K562 (cell line): ENCODE measurements around the gene PPT2. TPM values are rescaled to one million over a fixed set of nuclear protein-coding genes. Genes with fewer than 3 reads are reported as not detected.
A peak's percentile ranks its signal among the peaks of the same experiment; 100 is the strongest.

Experiments
- COPS2 ChIP-seq: fragments of 450-650 bp; conservative IDR thresholded peaks from 2 replicates; pipeline ENCODE4 v1.6.1; 2016; ENCODE audit warnings: mild to moderate bottlenecking, moderate library complexity
- FOXP1 ChIP-seq: sonication (generic); formaldehyde crosslinking; IDR thresholded peaks from 2 replicates; pipeline ENCODE4 v1.8.0; 2022; ENCODE audit warnings: mild to moderate bottlenecking, missing genetic modification reagents
- KDM4B ChIP-seq, 2 experiments: fragments of 450-650 bp in 1 of 2; sonication (generic) in 1 of 2; IDR thresholded peaks; 2 replicates each; pipeline ENCODE4 v1.6.1; 2016 to 2017; ENCODE audit warnings: borderline replicate concordance in 2 of 2, antibody characterized with exemption in 1 of 2, low read depth in 1 of 2, mild to moderate bottlenecking in 1 of 2
- PCBP1 ChIP-seq: fragments of 200-400 bp; formaldehyde crosslinking; IDR thresholded peaks from 2 replicates; pipeline ENCODE4 v1.6.1; 2018; ENCODE audit warnings: mild to moderate bottlenecking, low read depth, low read length; ENCODE audit not compliant: poor library complexity, severe bottlenecking
- PPARD ChIP-seq: fragments of 250-450 bp; sonication (Bioruptor Pico); IDR thresholded peaks from 2 replicates; pipeline ENCODE4 v1.8.0; 2022; ENCODE audit warnings: inconsistent platforms, mild to moderate bottlenecking, moderate library complexity
- RBBP5 ChIP-seq: fragments of 200-600 bp; sonication (generic); IDR thresholded peaks from 2 replicates; pipeline ENCODE4 v1.6.1; 2012; ENCODE audit warnings: borderline replicate concordance, mild to moderate bottlenecking, low read length, control low read depth, inconsistent platforms; ENCODE audit not compliant: insufficient read depth, poor library complexity, severe bottlenecking
- TCF7L2 ChIP-seq: fragments of 150-350 bp; IDR thresholded peaks from 2 replicates; pipeline ENCODE4 v1.6.1; 2016; ENCODE audit warnings: low read depth, mild to moderate bottlenecking, low read length, moderate library complexity
- U2AF1 ChIP-seq: fragments of 200-400 bp; formaldehyde crosslinking; optimal IDR thresholded peaks from 2 replicates; pipeline ENCODE3; 2017; ENCODE audit warnings: mild to moderate bottlenecking, low read depth, low read length, moderate library complexity
- ZFP1 ChIP-seq: fragments of 450-650 bp; formaldehyde crosslinking; IDR thresholded peaks from 2 replicates; pipeline ENCODE4 v1.4.0; 2020; ENCODE audit warnings: mild to moderate bottlenecking, mixed read lengths
- ZNF23 ChIP-seq: fragments of 250-450 bp; sonication (Bioruptor Pico); IDR thresholded peaks from 2 replicates; pipeline ENCODE4 v1.4.0; 2020; ENCODE audit warnings: mild to moderate bottlenecking
- polyA plus RNA-seq, 8 experiments: library from polyadenylated mRNA; depleted of rRNA in 4 of 8; stranded (reverse) in 5 of 8; unstranded in 3 of 8; fragments of >200 nt; fragmentation: Nextera tagmentation in 2 of 8; fragmentation: Illumina TruSeq in 1 of 8; extraction: Ambion mirVana in 2 of 8; extraction: Trizol in 1 of 8; gene quantifications; 2 replicates each; pipeline versions ENCODE4 v1.2.1 to v1.2.3, GENCODE V29; 2011 to 2014; ENCODE audit warnings: inconsistent platforms in 1 of 8, missing spikeins in 1 of 8
- total RNA-seq, 7 experiments: library from RNA; depleted of rRNA in 6 of 7; stranded (reverse); fragments of >200 nt in 6 of 7; fragmentation: Illumina TruSeq in 2 of 7; extraction: Trizol in 2 of 7; gene quantifications; 2 replicates each; pipeline versions ENCODE4 v1.2.1 to v1.2.3, GENCODE V29; 2011 to 2021; ENCODE audit warnings: low replicate concordance in 1 of 7
- TF ChIP-seq, protein P1 (sequence below): sonication (generic); formaldehyde crosslinking; IDR thresholded peaks from 2 replicates; pipeline ENCODE4 v1.8.0; 2022; ENCODE audit warnings: mild to moderate bottlenecking, missing genetic modification reagents
- TF ChIP-seq, protein P2 (sequence below): fragments of 250-450 bp; sonication (Bioruptor Pico); IDR thresholded peaks from 2 replicates; pipeline ENCODE4 v1.8.0; 2022; ENCODE audit warnings: moderate library complexity, mild to moderate bottlenecking, inconsistent platforms
- TF ChIP-seq, protein P3 (sequence below): fragments of 450-650 bp; IDR thresholded peaks from 2 replicates; pipeline ENCODE4 v1.6.1; 2018; ENCODE audit not compliant: partially characterized antibody
- TF ChIP-seq, protein P4 (sequence below): fragments of 450-650 bp; IDR thresholded peaks from 2 replicates; pipeline ENCODE4 v1.6.1; 2016; ENCODE audit warnings: borderline replicate concordance
- TF ChIP-seq, protein P5 (sequence below): sonication (generic); formaldehyde crosslinking; IDR thresholded peaks from 2 replicates; pipeline ENCODE4 v1.8.1; 2023; ENCODE audit warnings: mild to moderate bottlenecking, missing genetic modification reagents
- TF ChIP-seq, protein P6 (sequence below): fragments of 250-450 bp; sonication (Bioruptor Pico); IDR thresholded peaks from 2 replicates; pipeline ENCODE4 v1.8.0; 2021; ENCODE audit warnings: moderate library complexity, mild to moderate bottlenecking, inconsistent platforms

PPT2 gene
- total and polyA plus RNA-seq, 9 of the 15 experiments (the other 6 are each of a cell fraction or from before 2014, with no cell fraction given), result 27.4 to 98.8 (median 69.9) TPM

DNA sequence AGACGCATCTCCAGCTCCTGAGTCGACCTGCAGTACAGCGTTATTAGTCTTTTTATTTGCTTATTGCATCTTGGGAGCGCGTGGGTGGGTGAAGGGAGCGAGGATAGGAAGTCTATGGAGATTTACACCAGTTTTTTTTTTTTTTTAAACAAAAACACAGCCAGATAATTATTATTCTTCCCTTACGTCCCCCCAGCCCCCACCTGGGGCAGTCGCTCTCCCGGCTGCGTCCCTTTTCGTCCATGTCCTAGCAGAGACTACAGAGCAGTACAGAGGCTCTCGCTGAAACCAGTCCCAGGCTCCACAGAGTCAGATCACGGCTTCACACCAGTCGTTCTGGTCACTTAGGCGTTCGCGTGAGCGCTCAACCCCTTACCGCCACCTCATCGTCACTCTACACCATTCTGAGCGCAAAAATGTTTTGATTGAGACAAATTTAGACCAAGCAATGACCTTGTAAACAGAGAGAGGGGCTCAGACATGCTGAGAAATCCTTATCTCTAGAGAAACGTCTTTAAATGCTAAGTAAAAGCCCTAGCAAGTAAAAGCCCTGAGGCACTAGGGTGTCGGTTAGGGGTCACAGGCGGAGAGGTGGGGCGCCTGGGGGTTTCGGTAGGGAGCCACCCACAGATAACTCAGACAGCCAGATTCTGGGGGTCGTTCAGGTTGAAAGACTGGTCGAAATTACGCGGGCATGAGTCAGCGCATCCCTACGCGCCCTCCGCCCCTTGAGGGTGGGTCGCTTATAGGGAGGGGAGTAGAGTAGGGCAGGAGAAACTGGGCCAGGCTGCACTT lies 975 bp upstream of the PPT2 start (continued):
- TF ChIP-seq, protein P1, sequence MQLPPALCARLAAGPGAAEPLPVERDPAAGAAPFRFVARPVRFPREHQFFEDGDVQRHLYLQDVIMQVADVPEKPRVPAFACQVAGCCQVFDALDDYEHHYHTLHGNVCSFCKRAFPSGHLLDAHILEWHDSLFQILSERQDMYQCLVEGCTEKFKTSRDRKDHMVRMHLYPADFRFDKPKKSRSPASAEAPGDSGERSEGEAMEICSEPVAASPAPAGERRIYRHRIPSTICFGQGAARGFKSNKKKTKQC (CRISPR knock-in tag), result 0 out of 2 replicates have a peak, but pooled peaks have one; percentile 15
- TF ChIP-seq KDM4B (IDR thresholded peaks at IDR 0.05; ENCODE audit: borderline replicate concordance in 2 of 2, low read depth in 1 of 2) (no peak), FOXP1 (CRISPR knock-in tag) (no peak), ZNF23 (CRISPR knock-in tag) (no peak), ZFP1 (CRISPR knock-in tag) (no peak), PCBP1 (no peak), PPARD (CRISPR knock-in tag) (no peak), TCF7L2 (no peak), RBBP5 (no peak), COPS2 (no peak), U2AF1 (no peak)
- TF ChIP-seq, protein P2, sequence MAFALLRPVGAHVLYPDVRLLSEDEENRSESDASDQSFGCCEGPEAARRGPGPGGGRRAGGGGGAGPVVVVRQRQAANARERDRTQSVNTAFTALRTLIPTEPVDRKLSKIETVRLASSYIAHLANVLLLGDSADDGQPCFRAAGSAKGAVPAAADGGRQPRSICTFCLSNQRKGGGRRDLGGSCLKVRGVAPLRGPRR, result no peak
- TF ChIP-seq, protein P3, sequence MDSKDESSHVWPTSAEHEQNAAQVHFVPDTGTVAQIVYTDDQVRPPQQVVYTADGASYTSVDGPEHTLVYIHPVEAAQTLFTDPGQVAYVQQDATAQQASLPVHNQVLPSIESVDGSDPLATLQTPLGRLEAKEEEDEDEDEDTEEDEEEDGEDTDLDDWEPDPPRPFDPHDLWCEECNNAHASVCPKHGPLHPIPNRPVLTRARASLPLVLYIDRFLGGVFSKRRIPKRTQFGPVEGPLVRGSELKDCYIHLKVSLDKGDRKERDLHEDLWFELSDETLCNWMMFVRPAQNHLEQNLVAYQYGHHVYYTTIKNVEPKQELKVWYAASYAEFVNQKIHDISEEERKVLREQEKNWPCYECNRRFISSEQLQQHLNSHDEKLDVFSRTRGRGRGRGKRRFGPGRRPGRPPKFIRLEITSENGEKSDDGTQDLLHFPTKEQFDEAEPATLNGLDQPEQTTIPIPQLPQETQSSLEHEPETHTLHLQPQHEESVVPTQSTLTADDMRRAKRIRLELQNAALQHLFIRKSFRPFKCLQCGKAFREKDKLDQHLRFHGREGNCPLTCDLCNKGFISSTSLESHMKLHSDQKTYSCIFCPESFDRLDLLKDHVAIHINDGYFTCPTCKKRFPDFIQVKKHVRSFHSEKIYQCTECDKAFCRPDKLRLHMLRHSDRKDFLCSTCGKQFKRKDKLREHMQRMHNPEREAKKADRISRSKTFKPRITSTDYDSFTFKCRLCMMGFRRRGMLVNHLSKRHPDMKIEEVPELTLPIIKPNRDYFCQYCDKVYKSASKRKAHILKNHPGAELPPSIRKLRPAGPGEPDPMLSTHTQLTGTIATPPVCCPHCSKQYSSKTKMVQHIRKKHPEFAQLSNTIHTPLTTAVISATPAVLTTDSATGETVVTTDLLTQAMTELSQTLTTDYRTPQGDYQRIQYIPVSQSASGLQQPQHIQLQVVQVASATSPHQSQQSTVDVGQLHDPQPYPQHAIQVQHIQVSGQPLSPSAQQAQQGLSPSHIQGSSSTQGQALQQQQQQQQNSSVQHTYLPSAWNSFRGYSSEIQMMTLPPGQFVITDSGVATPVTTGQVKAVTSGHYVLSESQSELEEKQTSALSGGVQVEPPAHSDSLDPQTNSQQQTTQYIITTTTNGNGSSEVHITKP, result no peak
- TF ChIP-seq, protein P4, sequence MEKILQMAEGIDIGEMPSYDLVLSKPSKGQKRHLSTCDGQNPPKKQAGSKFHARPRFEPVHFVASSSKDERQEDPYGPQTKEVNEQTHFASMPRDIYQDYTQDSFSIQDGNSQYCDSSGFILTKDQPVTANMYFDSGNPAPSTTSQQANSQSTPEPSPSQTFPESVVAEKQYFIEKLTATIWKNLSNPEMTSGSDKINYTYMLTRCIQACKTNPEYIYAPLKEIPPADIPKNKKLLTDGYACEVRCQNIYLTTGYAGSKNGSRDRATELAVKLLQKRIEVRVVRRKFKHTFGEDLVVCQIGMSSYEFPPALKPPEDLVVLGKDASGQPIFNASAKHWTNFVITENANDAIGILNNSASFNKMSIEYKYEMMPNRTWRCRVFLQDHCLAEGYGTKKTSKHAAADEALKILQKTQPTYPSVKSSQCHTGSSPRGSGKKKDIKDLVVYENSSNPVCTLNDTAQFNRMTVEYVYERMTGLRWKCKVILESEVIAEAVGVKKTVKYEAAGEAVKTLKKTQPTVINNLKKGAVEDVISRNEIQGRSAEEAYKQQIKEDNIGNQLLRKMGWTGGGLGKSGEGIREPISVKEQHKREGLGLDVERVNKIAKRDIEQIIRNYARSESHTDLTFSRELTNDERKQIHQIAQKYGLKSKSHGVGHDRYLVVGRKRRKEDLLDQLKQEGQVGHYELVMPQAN, result no peak
- TF ChIP-seq, protein P5, sequence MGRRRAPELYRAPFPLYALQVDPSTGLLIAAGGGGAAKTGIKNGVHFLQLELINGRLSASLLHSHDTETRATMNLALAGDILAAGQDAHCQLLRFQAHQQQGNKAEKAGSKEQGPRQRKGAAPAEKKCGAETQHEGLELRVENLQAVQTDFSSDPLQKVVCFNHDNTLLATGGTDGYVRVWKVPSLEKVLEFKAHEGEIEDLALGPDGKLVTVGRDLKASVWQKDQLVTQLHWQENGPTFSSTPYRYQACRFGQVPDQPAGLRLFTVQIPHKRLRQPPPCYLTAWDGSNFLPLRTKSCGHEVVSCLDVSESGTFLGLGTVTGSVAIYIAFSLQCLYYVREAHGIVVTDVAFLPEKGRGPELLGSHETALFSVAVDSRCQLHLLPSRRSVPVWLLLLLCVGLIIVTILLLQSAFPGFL (CRISPR knock-in tag), result no peak
- TF ChIP-seq, protein P6, sequence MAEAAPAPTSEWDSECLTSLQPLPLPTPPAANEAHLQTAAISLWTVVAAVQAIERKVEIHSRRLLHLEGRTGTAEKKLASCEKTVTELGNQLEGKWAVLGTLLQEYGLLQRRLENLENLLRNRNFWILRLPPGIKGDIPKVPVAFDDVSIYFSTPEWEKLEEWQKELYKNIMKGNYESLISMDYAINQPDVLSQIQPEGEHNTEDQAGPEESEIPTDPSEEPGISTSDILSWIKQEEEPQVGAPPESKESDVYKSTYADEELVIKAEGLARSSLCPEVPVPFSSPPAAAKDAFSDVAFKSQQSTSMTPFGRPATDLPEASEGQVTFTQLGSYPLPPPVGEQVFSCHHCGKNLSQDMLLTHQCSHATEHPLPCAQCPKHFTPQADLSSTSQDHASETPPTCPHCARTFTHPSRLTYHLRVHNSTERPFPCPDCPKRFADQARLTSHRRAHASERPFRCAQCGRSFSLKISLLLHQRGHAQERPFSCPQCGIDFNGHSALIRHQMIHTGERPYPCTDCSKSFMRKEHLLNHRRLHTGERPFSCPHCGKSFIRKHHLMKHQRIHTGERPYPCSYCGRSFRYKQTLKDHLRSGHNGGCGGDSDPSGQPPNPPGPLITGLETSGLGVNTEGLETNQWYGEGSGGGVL (CRISPR knock-in tag), result no peak
